PC-3 (cell line): ENCODE results near the gene USP11.

ENCODE experiments used
- CTCF ChIP-seq: fragments of 300-600 bp; sonication (generic); conservative IDR thresholded peaks from 2 replicates; pipeline ENCODE4 v1.5.1; 2017; ENCODE audit warnings: antibody characterized with exemption, low read depth, mild to moderate bottlenecking, low read length
- EZH2 ChIP-seq: fragments of 300-600 bp; sonication (generic); IDR thresholded peaks from one replicate; pipeline ENCODE4 v1.6.1; 2017; ENCODE audit warnings: antibody characterized with exemption, mild to moderate bottlenecking, low read length; ENCODE audit not compliant: unreplicated experiment

- TF ChIP-seq EZH2: no peak
- no peak for TF ChIP-seq CTCF
These were observed 2.5 kb upstream of the USP11 start for GRCh38 chrX:47230136-47230868.
